RWPE1 (cell line): ENCODE data around the gene VASH2.
"Not testable (repeated sequence)": the region's sequence is repeated elsewhere in the genome, so short reads cannot be mapped to it uniquely, and the experiment has no call there.

Experiments used
- CTCF ChIA-PET: fragments of 350-600 bp; sonication (Branson Sonifier 250); formaldehyde crosslinking; extraction: SDS; loops from one replicate; lab custom pipeline; 2021; lab: Yijun Ruan, JAX
- POLR2A ChIA-PET: fragments of 400-600 bp; formaldehyde crosslinking; extraction: SDS; loops from one replicate; lab custom pipeline; 2020; ENCODE audit warnings: antibody characterized with exemption; ENCODE audit not compliant: low non-redundant PET; lab: Yijun Ruan, JAX
- DNase-seq: peaks from one replicate; pipeline ENCODE4 v3.0.0; 2012; ENCODE audit warnings: low spot score
- H3K27ac ChIP-seq: fragments of 450-650 bp; 2 replicates; pipeline ENCODE4 v1.5.1; 2017
- TF ChIP-seq, protein P1 (sequence below): fragments of 450-650 bp; conservative IDR thresholded peaks from 2 replicates; pipeline ENCODE4 v1.5.1; 2017; ENCODE audit warnings: low read depth, mild to moderate bottlenecking

The VASH2 gene

DNA sequence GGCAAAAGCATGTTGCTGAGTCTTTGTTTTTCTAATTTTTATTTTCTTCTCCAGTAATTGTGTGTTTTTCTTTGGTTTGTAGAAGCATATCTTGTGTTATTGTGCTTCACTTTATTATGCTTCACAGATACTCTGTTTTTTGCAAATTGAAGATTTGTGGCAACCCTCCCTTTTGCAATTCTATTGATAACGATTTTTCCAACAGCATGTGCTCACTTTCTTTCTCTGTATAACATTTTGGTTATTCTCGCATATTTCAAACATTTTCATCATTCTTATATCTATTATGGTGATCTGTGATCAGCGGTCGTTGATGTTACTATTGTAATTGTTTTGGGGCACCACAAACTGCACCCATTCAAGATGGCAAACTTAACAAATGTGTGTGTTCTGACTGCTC lies 69.1 kb downstream of the VASH2 start:
- no peak overlapping the region for H3K27ac ChIP-seq
- POLR2A ChIA-PET = no interaction called here
- CTCF ChIA-PET = no interaction called here
- DNase-seq = no peak
- TF ChIP-seq, protein P1, sequence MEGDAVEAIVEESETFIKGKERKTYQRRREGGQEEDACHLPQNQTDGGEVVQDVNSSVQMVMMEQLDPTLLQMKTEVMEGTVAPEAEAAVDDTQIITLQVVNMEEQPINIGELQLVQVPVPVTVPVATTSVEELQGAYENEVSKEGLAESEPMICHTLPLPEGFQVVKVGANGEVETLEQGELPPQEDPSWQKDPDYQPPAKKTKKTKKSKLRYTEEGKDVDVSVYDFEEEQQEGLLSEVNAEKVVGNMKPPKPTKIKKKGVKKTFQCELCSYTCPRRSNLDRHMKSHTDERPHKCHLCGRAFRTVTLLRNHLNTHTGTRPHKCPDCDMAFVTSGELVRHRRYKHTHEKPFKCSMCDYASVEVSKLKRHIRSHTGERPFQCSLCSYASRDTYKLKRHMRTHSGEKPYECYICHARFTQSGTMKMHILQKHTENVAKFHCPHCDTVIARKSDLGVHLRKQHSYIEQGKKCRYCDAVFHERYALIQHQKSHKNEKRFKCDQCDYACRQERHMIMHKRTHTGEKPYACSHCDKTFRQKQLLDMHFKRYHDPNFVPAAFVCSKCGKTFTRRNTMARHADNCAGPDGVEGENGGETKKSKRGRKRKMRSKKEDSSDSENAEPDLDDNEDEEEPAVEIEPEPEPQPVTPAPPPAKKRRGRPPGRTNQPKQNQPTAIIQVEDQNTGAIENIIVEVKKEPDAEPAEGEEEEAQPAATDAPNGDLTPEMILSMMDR = no peak

DNA sequence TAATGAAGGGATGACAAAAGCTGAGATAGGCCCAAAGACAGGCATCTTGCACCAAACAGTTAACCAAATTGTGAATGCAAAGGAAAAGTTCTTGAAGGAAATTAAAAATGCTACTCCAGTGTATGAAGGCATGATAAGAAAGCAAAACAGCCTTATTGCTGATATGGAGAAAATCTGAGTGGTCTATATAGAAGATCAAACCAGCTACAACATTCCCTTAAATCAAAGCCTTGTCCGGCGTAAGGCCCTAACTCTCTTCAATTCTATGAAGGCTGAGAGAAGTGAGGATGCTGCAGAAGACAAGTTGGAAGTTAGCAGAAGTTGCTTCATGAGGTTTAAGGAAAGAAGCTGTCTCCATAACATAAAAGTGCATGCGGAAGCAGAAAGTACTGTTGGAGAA lies 69.7 kb downstream of the VASH2 start:
- ChIA-PET CTCF (no interaction called here), POLR2A (interaction anchor here (0.6 kb wide), 1 partner anchor 229 kb away, joined by 3 read pairs; no protein-coding TSS in a partner anchor)
- DNase-seq = no peak
- no peak overlapping the region for H3K27ac ChIP-seq
- TF ChIP-seq, protein P1 = no peak

DNA sequence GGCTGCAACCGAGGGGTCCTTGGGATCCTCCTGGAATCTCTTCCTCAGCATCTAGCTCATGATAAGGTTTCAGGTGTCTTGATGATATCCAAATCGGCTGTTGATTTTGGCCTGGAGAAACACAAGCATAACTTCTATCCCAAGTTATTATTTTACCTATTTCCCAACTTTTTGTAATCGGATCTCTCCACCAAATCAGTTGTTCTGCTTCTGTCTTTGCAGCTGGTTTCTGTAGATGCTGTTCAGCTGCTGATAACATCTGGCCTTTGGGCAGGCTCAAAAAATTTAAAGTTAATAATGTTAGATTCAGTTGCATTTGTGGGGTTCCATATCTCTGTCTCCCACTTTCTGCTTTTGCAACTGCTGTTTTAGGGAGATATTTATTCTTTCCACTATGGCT lies 76.7 kb downstream of the VASH2 start:
- H3K27ac ChIP-seq, DNase-seq, CTCF ChIA-PET, POLR2A ChIA-PET: not testable (repeated sequence)

DNA sequence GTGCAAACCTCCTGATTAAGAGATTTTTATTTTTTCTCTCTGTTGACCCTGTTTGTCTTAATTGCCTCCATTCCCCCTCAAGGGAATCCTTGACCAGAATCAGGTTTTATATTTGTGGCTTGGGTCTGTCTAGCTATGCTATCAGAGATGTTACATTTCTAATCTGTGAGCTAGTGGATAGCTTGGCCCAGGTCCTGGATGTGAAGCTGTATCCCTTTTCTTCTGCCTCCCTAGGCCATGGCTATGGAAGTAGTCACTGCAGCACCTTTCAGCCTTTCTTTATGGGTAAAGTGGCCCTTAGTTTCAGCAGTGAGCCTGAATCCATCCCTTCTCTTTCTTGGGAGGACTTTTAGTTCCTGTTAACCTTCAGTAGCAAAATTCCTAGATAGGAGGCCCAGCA lies 82.3 kb downstream of the VASH2 start:
- TF ChIP-seq, protein P1 = no peak
- H3K27ac ChIP-seq = no peak overlapping the region
- no peak for DNase-seq
- CTCF ChIA-PET = no interaction called here
- POLR2A ChIA-PET = no interaction called here

DNA sequence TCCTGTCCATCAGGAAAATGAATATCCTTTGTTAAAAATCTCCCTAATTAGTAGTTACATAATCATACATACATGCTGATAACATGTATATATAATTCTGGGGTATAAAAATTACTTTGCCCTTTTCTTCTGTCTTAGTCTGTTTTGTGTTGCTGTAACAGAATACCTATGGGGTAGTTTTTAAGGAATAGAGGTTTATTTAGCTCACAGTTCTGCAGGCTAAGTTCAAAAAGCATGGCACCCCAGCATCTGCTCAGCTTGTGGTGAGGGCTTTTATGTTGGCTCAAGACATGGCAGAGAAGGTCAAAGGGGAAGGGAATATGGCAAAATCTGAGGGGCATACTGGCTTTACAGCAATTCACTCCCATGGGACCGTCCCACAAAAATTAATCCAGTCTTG lies 84.4 kb downstream of the VASH2 start:
- H3K27ac ChIP-seq = no peak overlapping the region
- TF ChIP-seq, protein P1 = no peak
- POLR2A ChIA-PET = no interaction called here
- CTCF ChIA-PET = no interaction called here
- DNase-seq = no peak

DNA sequence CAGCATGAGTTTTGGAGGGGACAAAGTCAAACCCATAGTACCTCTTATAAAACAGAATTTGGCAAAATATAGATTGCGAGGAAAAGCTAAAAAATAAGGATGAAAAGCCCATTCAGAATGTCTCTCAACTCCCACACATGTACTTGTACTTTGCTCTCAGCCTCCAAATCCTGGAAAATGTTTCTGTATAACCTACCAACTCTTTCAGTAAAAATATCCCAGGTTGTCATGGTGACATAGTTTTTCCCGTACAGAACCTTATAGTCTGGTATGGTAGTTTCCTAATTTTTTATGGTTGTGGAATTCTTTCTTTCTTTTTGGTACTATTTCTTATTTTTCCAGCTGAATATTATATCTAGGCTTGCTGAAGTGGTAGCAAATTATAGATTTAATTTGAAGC lies 85.2 kb downstream of the VASH2 start:
- DNase-seq = no peak
- ChIA-PET POLR2A (no interaction called here), CTCF (no interaction called here)
- H3K27ac ChIP-seq = no peak overlapping the region
- TF ChIP-seq, protein P1 = no peak
